Stimulated activated CD4-positive, alpha-beta T cell treated with anti-CD3 and anti-CD28 coated beads, Interleukin-1b, Interleukin-23, amount 100 ng/mL, for 1 hour (primary cell): ENCODE results near the gene ELF1.

Experiments used
- DNase-seq, 2 donors: peaks; one replicate each; pipeline ENCODE4 v3.0.0-alpha.2; 2020; ENCODE audit warnings: low read depth in 2 of 2

The ELF1 gene

DNA sequence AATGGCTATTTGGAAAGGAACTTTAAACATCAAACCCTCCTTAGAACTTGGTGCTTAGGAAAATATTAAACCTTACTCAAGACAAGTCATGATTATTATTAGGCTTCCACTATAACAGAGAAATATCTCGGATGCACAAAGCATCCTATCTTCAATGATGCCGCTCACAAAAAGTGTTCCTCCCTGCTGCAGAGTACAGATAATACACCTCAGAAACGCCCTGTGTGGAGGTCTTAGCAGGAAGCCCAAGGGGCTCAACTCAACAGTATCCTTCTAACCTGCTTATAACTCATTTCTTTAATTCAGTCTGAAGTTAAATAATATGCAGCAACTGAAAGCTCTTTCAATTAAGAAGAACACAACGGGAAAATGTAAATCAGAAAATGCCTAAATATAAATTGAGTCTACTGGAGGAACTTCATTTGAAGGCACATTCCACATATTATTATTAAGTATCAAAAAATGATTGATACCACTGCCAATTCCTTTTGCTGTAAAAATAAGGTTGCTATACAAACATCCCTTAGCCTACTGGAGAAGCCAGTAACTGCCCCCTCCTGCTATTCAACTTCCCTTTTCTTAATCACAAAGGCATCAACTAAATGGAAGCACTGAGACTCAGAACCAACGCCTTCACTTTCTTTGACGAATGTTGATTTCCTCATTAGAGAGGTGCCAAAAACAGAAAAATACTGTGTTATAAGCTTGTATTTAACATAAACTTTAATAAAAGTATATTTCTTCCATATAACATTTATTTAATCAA, 12.0 kb downstream of the ELF1 start:
- DNase-seq, result no peak

DNA sequence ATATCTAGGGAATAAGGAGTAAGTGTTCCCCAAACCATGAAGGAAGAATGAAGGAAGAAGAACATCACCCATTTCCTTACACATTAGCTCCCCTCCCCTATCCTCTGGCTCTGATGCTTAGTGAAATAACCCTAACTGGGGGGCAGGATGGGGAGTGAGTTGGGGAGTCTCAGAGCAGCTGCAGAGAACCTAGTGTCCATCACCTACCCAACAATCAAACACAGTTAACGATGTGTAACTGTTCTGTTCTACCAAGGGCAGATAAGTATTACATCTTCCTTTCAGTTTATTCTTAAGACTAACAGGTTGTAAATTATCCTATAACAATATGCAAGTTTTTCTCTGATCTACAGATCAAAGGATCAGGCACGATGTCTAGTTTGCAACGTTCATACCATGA, 12.8 kb downstream of the ELF1 start:
- no peak for DNase-seq

DNA sequence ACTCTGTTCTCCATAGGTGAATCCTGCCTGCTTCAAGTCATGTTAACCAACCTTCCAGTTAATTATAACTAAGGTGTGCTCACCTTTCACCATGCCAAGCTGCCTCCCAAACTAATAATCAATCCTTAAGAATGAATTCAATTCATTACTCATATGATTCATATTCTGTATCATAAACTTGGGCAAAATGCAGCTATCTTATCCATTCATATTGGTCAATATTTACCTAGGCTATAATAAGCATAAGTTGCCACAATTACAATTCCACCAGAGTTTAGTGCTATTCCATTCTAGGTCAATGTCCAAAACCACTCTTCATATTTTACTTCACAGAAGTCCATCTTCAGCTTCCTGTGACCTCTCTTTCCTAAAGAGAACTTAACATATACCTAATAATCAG, 13.4 kb downstream of the ELF1 start:
- no peak for DNase-seq

DNA sequence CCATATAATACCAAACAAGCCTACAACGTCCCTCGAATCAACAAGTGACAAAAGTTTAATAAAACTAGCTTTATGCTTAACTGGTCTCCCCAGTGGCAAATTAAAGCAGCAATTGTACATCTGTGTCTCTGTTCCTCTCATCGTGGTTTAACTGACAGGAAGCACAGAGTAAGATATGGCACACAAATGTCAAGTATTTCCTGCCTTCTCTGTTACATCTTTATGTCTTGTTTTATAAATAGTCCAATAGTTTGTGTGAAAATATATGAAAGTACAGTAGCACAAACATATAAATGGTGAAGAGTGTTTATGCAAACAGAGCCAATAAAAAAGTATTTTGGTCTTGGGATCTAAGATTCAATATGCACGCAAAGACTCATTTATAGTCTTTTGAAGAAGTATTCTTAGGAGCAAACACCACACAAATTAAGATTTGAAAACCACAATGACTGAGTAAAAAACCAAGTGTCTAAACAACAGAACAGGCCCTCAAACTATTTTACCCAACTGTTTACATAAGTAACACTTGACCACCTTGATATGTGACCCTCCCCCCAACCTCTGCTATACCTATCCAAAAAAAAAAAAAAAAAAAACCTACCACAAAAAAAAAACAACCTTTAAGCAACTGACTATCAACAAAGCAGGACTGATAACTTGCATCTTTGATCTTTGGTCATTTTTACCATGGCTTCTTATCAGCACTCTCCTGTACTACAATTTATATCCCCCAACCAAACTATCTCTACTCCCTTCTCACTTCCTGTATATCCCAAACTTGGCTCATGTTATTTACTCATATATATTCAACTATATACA, 14.0 kb downstream of the ELF1 start:
- no peak for DNase-seq

DNA sequence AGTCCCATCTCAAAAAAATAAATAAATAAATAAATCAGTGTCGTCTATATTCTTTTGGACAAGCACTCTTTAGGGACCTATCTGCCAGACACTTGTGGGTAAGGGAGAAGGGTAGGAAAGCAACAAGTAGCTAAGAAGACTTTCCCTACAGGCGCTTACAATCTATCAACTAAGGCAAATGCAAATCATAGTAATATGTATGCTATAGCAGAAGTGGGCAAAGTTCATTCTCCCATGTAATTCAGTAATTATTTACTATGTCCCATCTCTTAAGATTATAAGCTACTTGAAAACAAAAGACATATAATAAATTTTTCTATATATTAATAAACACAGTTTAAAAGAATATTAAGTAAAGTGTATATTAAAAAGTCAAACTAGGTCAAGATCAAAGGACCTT, 16.5 kb downstream of the ELF1 start:
- no peak for DNase-seq

DNA sequence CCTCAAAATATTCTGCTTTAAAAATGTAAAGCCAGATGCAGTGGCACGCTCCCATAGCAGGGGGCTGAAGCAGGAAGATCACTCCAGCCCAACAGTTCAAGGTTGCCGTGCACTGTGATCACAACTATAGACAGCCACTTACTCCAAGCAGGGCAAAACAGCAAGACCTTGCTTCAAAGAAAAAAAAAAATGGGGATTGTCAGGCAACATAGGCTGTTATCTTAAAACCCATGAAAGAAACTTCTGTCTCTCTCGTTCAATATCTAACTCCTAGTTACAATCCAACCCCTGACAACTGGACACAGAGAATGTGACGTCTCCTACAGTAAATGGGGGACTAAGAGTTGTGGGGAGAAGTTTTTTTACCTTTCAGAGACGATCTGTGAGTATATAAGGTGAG, 17.4 kb downstream of the ELF1 start:
- DNase-seq, result no peak

DNA sequence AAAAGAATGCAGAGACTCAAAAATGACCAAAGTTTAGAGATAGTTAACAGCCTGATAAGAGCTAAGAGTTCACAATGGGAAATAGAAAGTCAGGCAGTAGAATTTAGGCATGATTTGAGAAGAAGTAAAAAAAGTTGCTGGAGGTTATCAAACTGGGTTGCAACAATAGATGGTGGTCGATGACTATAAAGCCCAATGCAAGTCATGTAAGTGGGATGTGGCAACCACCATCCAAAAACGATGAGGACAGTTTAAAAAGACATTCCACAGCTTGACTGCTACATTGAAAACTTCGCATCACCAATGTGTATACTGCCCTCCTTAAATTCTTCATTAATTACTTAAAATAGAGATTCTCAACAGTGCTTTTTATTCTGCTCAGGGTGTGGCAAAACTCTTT, 19.7 kb downstream of the ELF1 start:
- DNase-seq, result no peak

DNA sequence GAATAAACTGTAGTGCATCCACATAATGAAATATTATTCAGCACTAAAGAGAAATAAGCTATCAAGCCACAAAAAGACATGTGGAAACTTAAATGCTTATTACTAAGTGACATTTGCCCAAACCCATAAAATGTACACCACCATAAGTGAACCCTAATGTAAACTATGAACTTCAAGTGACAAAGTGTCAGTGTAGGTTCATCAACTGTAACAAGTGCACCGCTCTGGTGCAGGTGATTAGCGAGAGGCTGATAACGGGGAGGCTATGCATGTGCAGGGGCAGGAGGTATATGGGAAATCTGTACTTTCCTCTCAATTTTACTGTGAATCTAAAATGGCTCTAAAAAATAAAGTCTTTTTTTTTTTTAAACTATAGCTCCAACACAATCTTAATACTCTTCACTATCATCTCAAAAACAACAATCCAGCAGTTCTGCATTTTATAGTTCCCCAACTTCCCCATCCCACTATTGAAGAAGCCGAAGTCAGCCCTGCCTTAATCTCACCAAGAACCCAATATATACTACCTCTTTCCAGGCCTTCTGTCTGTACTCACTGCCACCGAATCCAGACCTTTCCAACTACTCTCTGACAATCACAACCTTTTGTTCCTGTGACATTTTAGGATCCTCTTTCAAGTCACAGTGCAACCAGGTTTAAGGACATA, 22.6 kb downstream of the ELF1 start:
- no peak for DNase-seq

DNA sequence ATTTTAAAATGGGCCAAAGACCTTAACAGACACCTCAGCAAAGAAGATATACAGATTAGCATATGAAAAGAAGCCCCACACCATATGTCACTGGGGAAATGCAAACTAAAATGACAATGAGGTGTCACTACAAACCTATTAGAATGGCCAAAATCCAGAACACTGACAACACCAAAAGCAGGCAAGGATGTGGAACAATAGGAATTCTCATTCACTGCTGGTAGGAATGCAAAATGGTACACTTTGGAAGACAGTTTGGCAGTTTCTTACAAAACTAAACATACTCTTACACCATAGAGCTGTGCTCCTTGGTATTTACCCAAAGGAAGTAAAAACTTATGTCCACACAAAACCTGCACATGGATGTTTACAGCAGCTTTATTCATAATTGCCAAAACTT, 23.1 kb downstream of the ELF1 start:
- DNase-seq, result no peak

DNA sequence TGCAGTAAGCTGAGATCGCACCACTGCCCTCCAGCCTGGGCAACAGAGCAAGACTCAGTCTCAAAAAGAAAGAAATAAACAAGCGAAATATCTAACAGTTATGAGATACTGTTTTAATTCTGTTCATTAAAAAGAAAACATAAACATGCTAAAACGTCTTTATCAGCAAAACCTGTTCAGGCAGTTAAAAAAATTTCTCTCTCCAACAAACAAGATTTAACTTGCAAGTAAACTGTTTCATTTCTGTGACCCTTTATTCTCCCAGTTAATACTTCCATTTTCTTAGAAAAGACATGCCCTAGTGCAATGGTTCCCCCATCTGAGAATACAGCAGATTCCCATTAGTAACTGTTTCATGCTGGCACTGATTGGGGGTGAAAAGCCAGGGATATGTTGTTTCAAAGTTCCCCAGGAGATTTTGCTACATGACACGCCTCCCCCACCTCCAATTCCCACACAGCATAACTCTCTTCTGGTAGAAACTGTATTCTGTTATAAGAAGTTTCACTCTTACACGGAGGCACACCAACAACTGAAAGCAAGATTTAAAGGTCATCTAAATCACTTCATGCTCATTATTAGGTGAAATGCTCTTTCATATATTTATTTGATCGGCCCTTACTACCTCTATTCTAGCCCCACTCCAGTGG, 24.4 kb downstream of the ELF1 start:
- no peak for DNase-seq

DNA sequence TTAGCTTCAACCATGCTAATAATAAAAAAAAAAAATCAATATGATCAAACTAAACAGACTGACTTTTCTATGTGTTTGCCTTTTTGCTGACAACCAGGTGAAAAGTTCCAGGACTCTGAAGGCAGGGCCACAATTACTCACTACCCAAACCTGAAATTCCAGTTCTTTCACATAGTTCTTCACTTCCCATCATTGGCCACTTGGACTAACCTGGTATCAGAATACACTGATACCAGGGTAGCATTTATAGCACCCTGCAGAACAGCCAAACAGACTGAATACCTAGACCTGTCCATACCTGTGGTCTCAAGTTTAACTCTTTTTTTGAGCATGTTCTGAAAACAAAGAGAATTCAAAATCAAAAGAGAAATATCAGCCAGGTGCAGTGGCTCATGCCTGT, 25.1 kb downstream of the ELF1 start:
- DNase-seq, result no peak

DNA sequence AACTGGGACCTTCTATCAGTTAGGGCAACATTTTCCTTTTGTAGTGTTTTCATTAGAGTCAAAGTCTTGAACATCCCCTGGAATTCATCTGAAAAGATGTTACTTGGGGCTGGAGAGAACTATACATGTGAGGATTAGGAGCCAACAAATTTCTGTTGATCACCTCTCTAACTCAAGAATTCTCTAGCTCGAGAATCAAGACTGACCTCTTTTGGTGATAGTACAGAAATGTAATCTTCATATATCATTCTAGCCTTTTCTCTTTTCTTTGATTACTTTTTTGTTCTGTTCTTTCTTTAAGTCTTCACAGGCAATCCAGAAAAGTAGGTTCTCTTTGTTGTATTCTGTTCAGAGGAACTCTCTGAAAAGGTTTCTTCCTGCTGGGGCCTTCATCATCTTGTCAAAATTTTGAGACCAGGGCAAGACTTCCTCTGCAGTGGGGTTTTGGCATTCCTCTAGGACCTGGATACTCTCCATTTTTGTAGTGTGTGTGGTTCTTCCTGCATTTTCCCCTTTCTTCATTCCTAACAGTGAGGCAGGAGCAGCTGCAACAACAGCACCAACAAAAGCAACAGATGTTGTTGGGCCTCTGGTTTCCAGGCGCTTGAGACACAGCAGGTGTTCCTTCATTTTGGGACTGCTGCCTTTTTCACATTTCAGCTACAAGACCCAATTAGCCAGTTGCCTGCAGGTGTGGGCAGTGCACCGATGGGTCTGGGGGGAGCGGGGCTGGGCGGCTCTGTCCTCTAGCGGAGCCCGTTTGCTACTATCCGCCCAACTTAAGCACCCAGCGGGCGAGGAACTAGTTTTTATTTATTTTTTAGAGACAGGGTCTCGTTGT, 26.2 kb downstream of the ELF1 start:
- DNase-seq, result no peak

DNA sequence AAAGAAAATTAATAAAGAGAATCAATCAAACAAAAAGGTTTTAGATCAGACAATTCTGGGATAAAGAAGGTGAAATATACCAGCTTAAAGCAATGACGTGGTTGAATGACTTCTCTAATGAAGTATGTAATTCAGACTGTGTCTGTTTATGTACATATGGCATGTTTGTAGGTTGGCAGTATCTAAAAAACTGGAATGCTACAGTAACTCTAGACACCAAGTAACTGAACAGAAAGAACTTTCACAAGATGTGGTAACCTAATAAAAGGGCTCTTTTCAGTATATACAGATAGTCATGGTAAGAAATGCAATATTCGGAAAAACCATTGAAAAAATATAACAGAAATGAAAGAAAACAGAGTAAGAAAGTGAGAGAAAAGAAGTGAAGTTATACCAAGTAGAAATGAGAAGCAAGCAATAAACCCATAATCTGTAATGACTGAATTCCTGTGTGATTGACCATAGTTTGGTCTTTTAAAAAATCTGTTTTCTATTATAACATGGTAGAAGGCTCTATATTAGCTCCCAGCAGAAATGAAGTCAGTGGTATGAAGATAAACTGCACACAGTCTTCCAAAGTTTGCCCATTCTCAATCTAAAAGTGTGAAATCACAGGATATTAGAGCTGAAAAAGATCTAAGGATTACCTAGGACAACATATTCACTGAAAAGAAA, 31.4 kb downstream of the ELF1 start:
- DNase-seq, result no peak

DNA sequence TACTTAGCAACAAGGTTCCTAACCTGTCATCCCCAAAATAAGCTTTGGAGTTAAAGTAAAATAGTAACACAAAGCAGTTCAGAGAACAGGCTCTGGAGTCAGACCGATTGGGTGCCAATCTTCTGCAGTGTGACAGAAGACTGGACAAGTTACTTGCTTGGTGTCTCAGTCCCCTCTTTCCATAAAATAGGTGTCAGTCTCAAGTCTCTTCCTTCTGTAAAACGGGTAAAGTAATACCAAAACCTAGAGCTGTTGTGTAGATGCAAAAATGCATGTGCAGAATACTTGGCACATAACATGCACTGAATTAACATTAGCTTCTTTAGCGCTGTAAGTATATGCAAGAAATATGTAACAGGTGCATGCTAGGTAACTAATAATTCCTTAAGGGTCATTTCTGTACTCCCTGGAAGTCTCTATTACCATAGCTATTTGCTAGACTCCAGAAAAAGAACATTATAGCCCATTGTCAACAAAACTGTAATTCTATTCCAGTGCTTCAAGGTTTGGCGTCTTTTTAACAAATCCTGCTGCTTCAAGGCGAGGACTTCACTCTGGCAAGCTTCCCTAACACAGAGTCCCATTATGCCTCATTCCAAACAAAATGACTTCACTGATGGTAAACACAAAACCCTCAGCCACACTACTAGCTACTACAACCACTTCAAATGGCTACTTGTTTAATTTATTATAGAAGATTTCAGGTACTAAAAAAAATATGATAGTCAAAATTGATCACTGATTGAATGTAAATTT, 32.8 kb downstream of the ELF1 start:
- DNase-seq, result no peak

DNA sequence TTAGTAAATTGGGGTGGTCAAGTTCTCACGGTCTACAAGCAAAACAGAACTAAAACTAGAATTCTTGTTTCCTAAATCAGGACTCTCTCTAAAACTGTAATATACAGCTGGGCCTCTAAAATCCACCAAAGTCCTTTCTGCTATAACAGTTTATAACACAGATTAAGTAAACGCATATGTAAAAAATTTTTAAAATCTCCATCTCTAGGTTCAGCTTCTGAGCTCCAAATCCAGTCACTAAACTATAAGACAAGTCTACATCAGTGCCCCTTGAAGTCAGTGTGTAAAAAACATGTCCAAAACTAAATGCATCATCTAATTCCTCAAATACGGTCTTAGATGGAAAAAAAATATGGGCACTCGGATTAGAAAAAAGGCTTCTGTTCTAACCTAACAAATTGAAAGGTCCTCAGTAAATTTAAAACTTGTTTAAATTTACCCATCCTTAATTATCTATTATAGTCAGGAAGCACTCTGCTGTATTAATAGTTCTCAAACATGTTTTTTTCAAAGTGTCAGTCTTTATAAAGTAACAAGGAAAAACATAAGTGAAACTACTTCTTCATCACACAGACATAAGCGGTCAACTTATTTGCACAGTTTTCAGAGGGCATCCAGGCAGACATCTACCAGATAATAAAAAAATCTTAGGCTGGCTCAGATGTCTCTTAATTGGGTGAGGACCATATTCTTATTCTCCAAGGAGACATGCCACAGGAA, 33.6 kb downstream of the ELF1 start:
- no peak for DNase-seq

DNA sequence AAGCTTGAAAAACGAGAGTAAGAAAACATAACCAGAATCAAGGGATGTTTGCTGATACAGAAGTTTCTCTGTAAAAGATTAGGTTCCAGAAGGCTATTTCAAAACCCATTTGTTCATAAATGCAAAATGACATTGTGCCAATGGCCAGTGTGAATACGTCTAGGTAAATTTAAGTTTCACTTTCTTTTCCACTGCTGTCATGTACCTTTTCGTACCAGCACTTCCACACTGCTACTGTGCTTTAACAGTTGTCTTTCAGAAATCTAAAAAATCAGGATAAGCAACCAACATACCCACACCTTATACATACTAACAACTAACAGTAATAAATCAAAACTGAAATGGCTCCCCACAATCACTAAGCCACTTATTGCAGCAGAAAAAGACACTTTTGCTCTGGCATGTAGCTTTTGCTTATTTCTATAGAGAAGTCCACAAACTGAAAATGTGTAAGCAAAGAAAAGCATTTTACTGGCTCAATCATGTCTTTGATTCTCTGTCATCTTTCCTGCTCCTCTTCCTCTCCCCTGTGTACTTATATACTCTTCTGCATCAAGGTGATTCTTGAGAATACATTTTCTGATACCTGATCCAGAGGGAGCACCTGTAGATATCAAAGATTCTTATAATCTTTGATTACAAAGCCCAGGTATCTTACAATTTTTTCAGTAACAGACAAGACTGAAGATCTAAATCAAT, 34.3 kb downstream of the ELF1 start:
- no peak for DNase-seq

DNA sequence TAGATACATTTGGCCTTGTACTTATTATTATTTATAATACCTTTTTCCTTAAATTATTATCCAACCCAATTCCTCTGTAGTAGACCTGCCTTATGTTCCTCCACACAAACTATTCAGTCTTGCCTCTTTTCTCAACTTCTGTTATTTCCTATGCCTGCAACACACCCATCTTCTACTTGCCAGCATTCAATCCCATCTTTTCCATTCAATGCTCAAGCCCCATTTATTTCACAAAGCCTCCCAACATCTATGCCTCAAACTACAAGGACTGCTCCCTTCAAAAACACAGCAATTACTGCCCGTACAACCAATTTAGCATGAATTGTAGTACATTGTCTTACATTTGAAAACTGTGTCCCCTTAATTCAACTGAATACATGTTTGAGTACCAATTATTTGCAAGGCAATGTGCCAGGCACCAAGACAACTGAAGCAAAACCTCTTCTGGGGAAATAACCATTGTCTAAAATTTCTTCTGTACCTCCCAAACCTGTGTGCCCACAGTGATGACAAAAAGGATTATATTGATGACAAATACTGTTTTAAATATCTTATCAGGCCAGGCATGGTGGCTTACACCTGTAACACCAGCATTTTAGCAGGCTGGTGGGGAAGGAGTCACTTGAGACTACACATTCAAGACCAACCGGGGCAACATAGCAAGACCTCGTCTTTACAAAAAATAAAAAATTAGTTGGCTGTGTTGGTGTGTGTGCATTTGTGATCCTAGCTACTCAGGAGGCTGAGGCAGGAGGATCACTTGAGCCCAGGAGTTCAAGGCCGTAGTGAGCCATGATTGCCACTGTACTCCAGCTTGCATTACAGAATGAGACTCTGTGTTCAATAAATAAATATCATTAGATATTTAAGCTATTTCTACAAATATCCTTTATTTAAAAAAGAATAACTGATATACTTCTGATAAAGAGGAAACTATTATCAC, 35.1 kb downstream of the ELF1 start:
- DNase-seq, result no peak

DNA sequence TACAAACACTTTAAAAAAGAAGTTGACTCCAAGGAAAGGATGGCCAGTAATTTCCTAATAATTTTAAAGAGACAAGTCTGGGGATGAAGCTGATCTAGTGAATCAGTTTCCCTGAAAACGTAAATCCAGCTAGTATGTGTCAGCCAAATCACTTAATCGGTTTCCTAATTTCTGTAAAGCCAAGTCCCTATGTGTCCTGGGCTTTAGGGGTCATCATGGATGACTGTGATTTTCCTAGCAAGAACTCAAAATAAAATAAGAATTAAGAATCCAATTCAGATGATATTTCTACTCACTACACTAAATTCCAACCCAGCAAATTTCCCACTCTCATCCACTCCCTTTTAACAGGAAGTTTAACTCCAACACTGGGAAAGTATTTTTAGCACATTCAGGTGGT, 35.9 kb downstream of the ELF1 start:
- DNase-seq, result no peak
